Stimulated activated CD4-positive, alpha-beta T cell treated with anti-CD3 and anti-CD28 coated beads, Interleukin-12 subunit alpha, Interleukin-12 subunit beta, amount 100 ng/mL, for 48 hours (primary cell): ENCODE measurements around the gene KLHL9.

ENCODE experiments used
- DNase-seq, 3 donors: peaks; one replicate each; pipeline ENCODE4 v3.0.0-alpha.2; 2020; ENCODE audit warnings: low read depth in 2 of 3, low spot score in 1 of 3

KLHL9 gene

DNA sequence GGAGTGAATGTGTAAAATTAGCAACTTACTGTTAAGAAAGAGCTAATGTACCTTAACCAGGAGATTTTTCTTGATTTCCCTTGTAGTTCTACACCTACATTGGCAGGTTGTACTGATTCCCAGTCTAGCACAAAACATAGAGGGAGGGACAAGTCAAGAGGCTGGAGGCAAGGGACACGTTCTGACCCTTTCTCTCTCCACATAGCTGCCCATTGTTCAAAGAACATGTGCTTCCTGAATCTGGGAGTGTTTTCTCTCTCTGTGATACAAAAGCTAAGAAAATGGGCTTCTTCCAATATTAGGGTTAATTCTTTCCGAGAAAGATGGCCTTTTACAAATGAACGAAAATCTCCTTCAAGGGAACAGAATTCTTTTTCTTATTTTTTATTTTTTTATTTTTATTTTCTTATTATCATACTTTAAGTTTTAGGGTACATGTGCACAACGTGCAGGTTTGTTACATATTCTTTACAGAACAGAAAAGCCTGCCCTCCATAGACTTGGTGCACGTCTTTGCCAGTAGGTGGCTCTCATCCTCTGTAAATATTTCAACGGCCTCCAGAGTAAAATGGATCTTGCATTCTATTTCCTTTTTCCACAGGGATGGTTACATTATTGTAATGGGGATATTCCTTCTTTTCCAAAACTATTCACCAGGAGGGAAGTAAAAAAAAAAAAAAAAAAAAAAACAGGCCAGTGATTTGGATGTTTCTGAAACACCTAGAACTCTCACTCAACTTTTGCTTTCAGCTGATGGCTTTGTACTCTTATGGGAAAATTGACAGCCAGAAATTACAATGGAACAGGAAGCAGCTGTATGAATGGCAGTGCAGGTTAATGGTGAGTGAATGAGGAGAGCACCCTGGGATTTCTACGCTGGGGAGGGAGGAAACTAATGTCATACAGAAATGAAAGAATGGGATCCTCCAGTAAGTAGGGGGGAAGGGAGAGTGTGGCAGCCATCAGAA, 17.0 kb downstream of the KLHL9 start:
- DNase-seq = peak in 1 of 3 donors; percentile 12

DNA sequence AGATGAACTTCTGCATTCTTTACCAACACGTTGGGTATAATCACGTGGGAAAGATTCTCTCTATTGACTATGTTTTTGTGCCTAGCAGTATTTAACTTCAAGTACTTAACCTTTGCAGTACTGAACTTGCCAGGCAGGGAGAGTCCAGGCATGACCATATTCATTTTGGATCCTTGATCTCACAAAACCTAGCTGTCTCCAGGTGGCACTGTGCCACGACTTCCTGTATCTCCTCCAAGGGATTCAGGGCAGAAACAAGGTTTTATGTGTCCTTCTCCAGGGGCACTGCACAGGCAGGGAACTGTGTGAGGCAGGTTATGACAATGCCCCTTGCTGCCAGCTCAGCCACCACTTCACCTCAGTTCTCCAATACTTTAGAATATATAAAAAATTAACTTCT, 18.3 kb downstream of the KLHL9 start:
- DNase-seq = no peak

DNA sequence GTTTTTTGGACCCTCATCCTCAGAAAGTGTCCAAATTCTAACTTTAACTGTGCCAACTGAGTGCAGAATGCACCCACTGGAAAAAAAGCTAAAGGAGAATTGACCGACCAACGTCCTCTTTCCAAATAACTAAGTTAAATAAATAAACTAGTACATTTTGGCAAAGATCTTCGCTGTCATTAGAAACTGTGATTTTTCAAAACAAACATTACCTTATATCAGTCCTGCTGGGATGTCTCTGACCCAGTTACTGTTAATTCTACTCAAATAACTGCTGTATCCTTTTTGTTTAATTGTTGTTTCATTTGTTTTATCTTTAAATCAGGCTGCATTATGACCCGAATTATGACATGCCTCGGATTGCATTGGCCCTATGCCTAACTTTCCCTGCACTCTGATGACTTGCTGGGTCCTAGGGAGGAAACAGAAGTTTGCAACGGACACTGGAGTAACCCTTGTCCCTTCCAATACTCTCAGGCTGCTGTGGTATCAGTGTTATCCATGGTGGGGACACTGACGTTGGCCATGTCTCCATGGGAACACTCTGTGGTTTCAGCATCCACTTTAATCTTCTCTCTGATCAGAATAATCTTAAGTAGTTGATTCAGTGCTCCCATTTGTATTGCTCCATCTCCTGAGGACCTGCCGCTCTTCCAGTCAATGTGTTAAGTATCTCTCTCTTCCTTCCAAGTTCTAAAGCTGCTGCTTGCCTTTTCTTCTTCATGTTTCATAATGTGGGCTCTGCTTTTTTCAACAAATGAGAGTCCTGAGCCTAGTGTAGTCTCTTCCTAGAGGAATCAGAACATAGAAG, 19.0 kb downstream of the KLHL9 start:
- no peak for DNase-seq

DNA sequence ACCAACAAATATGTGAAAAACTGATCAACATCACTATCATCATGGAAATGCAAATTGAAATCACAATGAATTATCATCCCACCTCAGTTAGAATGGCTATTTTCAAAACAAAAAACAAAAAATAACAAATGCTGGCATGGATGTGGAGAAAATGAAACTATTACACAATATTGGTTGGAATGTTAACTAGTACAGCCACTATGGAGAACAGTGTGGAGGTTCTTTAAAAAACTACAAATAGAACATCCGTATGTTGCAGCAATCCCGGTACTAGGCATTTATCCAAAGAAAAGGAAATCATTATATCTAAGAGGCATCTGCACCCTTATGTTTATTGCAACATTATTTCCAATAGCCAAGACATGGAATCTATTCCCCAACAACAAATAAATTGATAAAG, 21.1 kb downstream of the KLHL9 start:
- DNase-seq = no peak

DNA sequence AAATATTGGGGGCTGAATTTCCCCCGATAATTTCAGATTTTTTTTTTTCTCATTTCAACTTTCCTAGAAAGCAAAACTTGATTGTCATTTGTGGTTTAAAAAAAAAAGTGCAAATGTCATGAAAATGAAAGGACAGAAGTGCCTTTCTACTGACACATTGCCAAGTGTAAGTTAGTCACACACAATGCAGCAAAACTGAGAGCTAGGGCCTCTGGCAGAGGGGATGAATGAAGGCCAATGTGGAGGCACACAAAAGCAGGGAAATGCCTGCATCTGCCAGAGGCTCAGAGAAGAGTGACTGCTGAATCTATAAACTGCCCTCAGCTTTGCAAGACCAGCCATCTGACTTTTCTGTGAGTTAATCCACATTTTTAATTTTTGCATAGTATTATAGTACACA, 23.3 kb downstream of the KLHL9 start:
- DNase-seq = no peak

DNA sequence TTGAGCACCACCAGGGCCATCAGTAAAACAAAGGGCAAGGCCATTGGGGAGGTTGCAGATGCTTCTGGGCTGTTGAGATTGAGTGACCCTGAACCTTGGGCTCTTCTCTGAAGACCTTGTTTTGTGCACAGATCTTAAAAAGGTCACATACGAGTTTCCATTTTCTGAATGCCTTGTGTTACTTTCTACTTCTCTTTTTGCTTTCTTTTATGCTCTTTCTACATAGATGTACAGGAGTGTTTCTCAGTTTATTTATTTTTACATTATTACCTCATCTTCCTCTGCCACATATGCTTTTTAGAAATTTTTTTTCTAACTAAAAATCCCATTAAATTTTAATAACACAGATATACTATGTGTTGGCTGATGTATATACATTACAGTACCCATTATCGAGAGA, 30.0 kb downstream of the KLHL9 start, which contains the start of gene IFNA5:
IFNA5 (minus strand) TSS at position 101 of the 400 bp plus-strand sequence; CDS start at position 44, 57 bp downstream.
- DNase-seq = no peak

DNA sequence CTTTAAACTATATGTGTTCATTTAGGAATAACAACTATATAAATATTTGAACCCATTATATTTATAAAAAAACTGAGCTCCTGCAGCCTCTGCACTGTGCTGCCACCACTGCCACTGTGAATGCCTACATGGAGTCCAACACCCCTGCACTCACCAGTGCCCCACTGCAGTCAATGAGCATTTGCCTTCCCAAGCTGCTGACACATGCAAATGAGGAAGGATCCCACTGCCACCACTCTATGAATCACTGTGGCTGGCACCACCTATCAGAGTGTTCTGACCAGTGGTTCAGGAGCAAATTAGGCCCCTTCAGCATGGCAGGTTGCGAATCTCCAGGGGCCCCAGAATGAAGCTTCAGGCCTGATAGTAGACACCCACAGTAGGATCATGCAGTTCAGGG, 39.2 kb downstream of the KLHL9 start:
- no peak for DNase-seq

DNA sequence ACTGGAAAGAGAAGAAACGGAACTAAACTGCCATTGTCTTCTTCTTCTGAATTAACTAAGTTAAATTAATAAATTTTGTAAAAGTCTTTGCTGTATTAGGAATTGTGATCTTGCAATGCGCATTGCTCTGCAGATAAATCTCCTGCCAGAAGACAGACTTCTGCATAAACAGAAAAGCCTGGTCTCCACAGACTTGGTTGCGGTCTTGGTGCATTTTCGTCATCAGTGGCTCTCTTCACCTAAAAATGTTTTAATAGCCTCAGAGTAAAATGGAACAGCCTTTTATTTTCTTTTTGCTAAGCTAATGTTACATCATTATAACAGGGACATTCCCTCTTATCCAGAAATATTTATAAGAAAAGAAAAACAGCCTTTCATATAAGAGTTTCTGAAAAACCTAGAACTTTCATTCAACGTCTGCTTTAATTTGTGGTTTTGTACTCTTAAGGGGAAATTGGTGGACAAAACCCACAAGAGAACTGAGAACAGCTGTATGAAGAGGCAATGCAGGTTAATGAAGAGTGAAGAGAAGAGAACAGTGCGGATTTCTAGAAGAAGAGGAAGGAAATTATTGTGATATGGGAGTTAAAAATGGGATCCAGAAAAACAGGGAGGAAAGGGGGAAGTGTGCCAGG, 40.2 kb downstream of the KLHL9 start:
- no peak for DNase-seq

DNA sequence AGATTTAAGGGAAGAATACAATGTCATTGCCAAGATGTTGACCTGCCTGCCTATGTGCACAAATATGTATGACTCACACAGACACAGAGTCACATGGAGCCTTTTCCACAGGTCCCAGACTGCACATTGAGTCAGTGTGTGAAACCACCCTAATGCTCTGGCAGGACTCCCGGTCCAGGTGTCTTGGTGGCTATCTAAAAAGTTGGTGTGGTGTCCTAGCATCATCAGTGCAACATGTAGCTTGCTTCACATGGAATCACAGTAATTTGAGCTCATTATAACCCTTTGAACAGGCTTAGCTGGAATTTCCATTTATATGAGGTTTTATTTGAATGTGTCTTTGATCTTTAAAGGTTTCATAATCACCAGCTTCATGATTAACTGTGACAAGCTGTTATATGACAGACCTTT, 40.8 kb downstream of the KLHL9 start:
- no peak for DNase-seq

DNA sequence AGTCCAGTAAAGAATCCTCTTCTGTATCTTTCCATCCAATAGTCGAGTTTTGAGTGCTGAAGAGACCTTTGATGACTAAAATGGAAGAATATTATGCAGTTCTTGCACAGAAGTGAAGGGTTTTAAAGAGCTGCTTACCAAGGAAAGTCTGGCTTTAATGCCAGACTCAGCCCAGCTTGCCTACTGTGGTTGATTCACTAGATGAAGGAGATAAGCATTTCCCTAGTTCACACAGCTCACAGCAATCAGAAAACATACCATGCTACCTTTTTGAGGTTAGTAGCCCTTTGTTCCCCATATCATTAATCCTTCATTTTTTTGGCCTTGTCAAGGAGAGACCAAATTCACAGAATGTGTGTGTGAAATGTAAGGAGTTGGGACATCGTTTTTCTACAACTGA, 45.4 kb downstream of the KLHL9 start:
- no peak for DNase-seq

DNA sequence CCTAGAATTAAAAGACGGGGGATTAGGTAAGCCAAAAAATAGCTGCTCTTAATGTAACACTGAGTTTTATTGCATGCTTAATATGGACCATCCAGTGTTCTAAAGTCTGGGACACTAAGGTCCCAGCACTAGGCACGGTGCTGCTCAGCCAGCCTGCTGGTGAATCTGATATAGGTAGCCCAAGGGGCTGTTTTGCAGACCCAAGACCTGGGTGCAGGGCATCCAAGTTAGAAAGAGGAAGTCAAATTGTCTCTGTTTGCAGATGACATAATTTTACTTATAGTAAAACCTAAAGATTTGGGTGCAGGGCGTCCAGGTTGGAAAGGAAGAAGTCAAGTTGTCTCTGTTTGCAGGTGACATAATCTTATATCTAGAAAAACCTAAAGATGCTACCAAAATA, 47.9 kb downstream of the KLHL9 start:
- no peak for DNase-seq

DNA sequence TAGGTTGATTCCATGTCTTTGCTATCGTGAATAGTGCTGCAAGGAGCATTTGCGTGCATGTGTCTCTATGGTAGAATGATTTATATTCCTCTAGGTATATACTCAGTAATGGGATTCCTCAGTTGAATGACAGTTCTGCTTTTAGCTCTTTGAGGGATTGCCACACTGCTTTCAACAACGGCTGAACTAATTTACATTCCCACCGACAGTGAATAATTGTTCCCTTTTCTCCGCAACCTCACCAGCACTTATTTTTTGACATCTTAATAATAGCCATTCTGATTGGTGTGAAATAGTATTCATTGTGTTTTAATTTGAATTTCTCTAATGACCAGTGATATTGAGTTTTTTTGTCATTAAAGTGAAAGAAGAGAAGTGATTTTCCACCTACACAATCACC, 48.5 kb downstream of the KLHL9 start:
- no peak for DNase-seq

DNA sequence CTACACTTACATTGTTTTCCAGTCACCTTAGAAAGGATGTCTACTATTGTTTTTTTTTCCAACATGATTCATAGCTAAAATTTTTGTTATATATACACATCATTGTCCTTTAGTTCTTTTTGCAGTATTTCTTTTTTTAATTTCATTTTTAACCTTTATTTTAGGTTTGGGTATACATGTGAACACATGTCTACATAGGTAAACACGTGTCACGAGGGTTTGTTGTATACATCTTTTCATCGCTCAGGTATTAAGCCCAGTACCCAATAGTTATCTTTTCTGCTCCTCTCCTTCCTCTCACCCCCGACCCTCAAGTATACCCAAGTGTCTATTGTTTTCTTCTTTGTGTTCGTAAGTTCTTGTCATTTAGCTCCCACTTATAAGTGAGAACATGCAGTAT, 49.1 kb downstream of the KLHL9 start:
- DNase-seq = no peak

DNA sequence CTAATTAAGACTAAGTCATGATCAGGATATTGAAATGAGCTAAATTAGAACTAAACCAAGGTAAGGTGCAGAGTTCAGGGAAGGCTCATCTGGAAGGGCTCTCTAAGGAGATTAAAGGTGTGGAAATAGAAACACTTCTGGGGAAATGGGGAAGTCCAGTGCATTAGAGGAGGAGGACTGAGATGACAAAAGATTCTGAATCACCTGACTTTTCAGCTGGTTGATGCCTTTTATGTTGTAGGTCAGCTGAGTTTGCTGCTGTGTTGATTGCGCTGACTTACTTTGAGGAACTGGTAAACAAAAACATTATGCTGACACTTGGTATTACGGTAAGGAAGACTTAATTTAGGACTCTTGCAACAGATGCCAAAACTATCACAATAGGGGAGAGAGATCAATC, 53.9 kb downstream of the KLHL9 start:
- DNase-seq = no peak
